ENCODE measurements around the gene LSS. TPM values are rescaled to one million over a fixed set of nuclear protein-coding genes. Genes with fewer than 3 reads are reported as not detected.

LSS gene
- total RNA-seq: 24.6 TPM
- 15.8 TPM for polyA plus RNA-seq (ENCODE audit: insufficient read depth, low read depth, low replicate concordance)
- long read RNA-seq, donor 1, full-length matches to known transcripts: 5 of 5 reads
- long read RNA-seq, donor 1, partial matches to known transcripts: 0 of 5 reads
- long read RNA-seq, donor 1, other reads (novel, unspliced or antisense): 0 of 5 reads
- long read RNA-seq, donor 2, full-length matches to known transcripts: 4 of 4 reads
- long read RNA-seq, donor 2, partial matches to known transcripts: 0 of 4 reads
- long read RNA-seq, donor 2, other reads (novel, unspliced or antisense): 0 of 4 reads
- long read RNA-seq, donor 3, full-length matches to known transcripts: 8 of 8 reads
- long read RNA-seq, donor 3, partial matches to known transcripts: 0 of 8 reads
- long read RNA-seq, donor 3, other reads (novel, unspliced or antisense): 0 of 8 reads
- long read RNA-seq, donor 4, full-length matches to known transcripts: 7 of 7 reads
- long read RNA-seq, donor 4, partial matches to known transcripts: 0 of 7 reads
- long read RNA-seq, donor 4, other reads (novel, unspliced or antisense): 0 of 7 reads
- long read RNA-seq, donor 5: 0 reads
- long read RNA-seq, donor 6: 0 reads
- long read RNA-seq, donor 7, full-length matches to known transcripts: 5 of 25 reads
- long read RNA-seq, donor 7, partial matches to known transcripts: 10 of 25 reads
- long read RNA-seq, donor 7, other reads (novel, unspliced or antisense): 10 of 25 reads
- long read RNA-seq, donor 8: 0 reads
- long read RNA-seq, donor 9, full-length matches to known transcripts: 3 of 3 reads
- long read RNA-seq, donor 9, partial matches to known transcripts: 0 of 3 reads
- long read RNA-seq, donor 9, other reads (novel, unspliced or antisense): 0 of 3 reads
- long read RNA-seq, donor 10, full-length matches to known transcripts: 3 of 3 reads
- long read RNA-seq, donor 10, partial matches to known transcripts: 0 of 3 reads
- long read RNA-seq, donor 10, other reads (novel, unspliced or antisense): 0 of 3 reads

DNA sequence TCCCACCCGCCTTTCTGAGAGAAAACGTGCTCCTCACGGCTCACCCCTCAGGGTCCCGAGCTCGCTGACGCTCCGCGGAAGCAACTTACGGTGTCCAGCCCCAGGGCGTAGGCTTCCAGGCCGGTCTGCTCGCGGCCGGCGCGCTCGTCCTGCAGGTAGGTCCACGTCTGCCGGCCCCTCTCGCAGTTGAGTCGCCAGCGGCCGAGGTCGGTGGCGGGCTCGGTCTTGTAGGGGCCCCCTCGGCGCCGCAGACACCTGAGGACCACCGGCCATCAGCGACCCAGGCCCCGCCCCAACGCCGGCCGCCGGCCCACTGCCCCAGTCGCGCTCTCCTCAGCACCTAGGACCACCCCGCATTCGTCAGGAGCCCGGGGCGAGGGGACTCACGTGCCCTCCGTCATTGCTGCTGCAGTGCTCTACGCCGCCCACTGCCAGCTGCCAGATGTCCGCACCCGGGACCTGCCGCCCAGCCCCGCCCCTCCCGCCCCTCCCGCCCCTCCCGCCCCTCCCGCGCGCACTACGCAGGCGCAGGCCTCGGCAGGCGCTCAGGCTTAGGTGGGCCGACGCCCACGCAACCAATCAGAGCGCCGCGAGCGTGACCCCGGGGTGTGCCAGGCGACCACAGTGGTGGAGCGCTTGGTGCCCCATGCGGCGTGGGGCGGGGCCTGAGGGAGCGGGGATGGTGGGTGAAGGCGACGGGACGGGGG lies at the start of gene LSS:
LSS (minus strand) TSS at position 430 of the 707 bp plus-strand sequence; CDS start at position 401, 29 bp downstream.
- TF ChIP-seq, protein P1, sequence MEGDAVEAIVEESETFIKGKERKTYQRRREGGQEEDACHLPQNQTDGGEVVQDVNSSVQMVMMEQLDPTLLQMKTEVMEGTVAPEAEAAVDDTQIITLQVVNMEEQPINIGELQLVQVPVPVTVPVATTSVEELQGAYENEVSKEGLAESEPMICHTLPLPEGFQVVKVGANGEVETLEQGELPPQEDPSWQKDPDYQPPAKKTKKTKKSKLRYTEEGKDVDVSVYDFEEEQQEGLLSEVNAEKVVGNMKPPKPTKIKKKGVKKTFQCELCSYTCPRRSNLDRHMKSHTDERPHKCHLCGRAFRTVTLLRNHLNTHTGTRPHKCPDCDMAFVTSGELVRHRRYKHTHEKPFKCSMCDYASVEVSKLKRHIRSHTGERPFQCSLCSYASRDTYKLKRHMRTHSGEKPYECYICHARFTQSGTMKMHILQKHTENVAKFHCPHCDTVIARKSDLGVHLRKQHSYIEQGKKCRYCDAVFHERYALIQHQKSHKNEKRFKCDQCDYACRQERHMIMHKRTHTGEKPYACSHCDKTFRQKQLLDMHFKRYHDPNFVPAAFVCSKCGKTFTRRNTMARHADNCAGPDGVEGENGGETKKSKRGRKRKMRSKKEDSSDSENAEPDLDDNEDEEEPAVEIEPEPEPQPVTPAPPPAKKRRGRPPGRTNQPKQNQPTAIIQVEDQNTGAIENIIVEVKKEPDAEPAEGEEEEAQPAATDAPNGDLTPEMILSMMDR (IDR thresholded peaks at IDR 0.05; ENCODE audit: borderline replicate concordance, extremely low read depth, insufficient read depth): no peak
- FAIRE-seq: no peak
- peaks cover 0 to 11% (median 7%) of the 10 kb centered on the region in 3 donors for H3K4me1 ChIP-seq (ENCODE audit: control insufficient read depth in 2 of 3, insufficient read depth in 2 of 3, low read depth in 1 of 3, low read length in 3 of 3)

DNA sequence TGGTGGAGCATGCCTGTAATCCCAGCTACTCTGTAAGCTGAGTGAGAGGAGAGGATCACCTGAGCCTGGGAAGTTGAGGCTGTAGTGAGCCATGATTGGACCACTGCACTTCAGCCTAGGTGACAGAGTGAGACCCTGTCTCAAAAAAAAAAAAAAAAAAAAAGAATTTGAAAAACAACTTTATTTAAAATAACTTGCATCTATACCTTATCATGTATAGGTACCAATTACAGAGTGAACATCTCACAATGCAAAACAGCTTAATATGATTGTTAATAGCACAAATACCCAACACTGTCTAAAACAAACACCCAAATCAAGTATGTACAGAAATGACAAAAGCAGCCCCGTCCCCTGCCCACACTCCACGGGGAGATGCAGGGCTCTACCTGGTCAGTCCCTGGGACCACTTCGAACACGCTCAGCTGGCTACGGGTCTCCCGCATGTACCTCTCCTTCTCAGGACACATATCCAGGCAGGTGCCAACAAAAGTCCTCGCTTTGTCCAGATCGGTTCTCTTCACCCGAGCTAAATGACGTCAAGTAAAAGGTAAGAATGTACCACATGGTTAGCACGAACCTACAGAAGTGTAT lies 46.3 kb upstream of the LSS start:
- FAIRE-seq (no peak), DNase-seq (no peak)
- Histone ChIP-seq H3K4me1 (ENCODE audit: control insufficient read depth in 2 of 3, insufficient read depth in 2 of 3, low read depth in 1 of 3, low read length in 3 of 3) (no peaks in the 10 kb centered on the region), H3K4me3 (ENCODE audit: low read length in 3 of 3) (no peak overlapping the region), H3K9me3 (ENCODE audit: control insufficient read depth in 2 of 3, insufficient read depth in 1 of 3, low read length in 3 of 3) (no peaks in the 10 kb centered on the region), H3K9ac (ENCODE audit: low read length in 3 of 3) (no peak overlapping the region), H3K27me3 (ENCODE audit: control insufficient read depth, insufficient read depth, low read length) (no peaks in the 10 kb centered on the region), H3K36me3 (ENCODE audit: control insufficient read depth in 2 of 3, insufficient read depth in 3 of 3, low read length in 3 of 3) (peaks cover 11 to 62% (median 49%) of the 10 kb centered on the region in 3 donors), H3K27ac (ENCODE audit: low read depth in 2 of 2, low read length in 2 of 2) (no peak overlapping the region)
- intact Hi-C loops (cut with DNase I): no loop called here
- TF ChIP-seq, protein P1 (IDR thresholded peaks at IDR 0.05; ENCODE audit: borderline replicate concordance, extremely low read depth, insufficient read depth): no peak

More for the DNA sequence above, at the start of gene LSS:
- intact Hi-C loops (cut with DNase I): no loop called here
- peak within 1 kb of the TSS; percentile 53 to 66 (median 56) for H3K4me3 ChIP-seq (ENCODE audit: low read length in 3 of 3)
- H3K9ac ChIP-seq (ENCODE audit: low read length in 3 of 3): peak within 1 kb of the TSS; percentile 16 to 70 (median 23)
- H3K27ac ChIP-seq (ENCODE audit: low read depth in 2 of 2, low read length in 2 of 2): peak within 1 kb of the TSS; percentile 75 to 78
- peak; percentile 98 to 100 (median 99) for DNase-seq
- no peaks in the 10 kb centered on the region for H3K27me3 ChIP-seq (ENCODE audit: control insufficient read depth, insufficient read depth, low read length)
- no peaks in the 10 kb centered on the region for H3K9me3 ChIP-seq (ENCODE audit: control insufficient read depth in 2 of 3, insufficient read depth in 1 of 3, low read length in 3 of 3)
- H3K36me3 ChIP-seq (ENCODE audit: control insufficient read depth in 2 of 3, insufficient read depth in 3 of 3, low read length in 3 of 3): peaks cover 0 to 8% (median 0%) of the 10 kb centered on the region in 3 donors

DNA sequence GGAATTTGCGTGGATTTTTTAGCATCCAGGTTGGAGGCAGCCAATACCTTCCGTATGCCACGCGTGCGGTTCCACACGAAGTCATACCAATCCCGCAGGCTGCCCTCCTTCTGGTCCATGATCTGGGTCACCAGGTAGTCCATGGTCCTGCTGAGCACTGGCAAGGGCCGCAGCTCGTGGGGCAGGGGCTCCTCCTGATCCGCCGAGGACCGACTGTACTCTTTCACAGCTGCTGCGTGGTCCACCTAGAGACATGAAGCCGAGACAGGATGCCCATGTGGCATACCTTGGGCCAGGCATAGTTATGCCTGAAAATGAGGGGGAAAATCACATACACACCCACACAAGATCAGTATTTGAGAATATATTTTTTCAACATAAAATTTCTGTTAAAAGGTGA lies 44.8 kb upstream of the LSS start:
- Histone ChIP-seq H3K36me3 (ENCODE audit: control insufficient read depth in 2 of 3, insufficient read depth in 3 of 3, low read length in 3 of 3) (peaks cover 7 to 60% (median 46%) of the 10 kb centered on the region in 3 donors), H3K4me1 (ENCODE audit: control insufficient read depth in 2 of 3, insufficient read depth in 2 of 3, low read depth in 1 of 3, low read length in 3 of 3) (no peaks in the 10 kb centered on the region), H3K4me3 (ENCODE audit: low read length in 3 of 3) (no peak overlapping the region), H3K27me3 (ENCODE audit: control insufficient read depth, insufficient read depth, low read length) (no peaks in the 10 kb centered on the region), H3K9ac (ENCODE audit: low read length in 3 of 3) (no peak overlapping the region), H3K9me3 (ENCODE audit: control insufficient read depth in 2 of 3, insufficient read depth in 1 of 3, low read length in 3 of 3) (no peaks in the 10 kb centered on the region), H3K27ac (ENCODE audit: low read depth in 2 of 2, low read length in 2 of 2) (no peak overlapping the region)
- TF ChIP-seq, protein P1 (IDR thresholded peaks at IDR 0.05; ENCODE audit: borderline replicate concordance, extremely low read depth, insufficient read depth): no peak
- intact Hi-C loops (cut with DNase I): no loop called here
- FAIRE-seq: no peak
- DNase-seq: no peak

All from kidney (tissue), 22 donors.